ENCODE data around the gene CD82. TPM values are rescaled to one million over a fixed set of nuclear protein-coding genes. Genes with fewer than 3 reads are reported as not detected.
"Not testable (repeated sequence)": the region's sequence is repeated elsewhere in the genome, so short reads cannot be mapped to it uniquely, and the experiment has no call there.

CD82 gene
- total RNA-seq, 1 donor from 2014 or later = 67.6 TPM

DNA sequence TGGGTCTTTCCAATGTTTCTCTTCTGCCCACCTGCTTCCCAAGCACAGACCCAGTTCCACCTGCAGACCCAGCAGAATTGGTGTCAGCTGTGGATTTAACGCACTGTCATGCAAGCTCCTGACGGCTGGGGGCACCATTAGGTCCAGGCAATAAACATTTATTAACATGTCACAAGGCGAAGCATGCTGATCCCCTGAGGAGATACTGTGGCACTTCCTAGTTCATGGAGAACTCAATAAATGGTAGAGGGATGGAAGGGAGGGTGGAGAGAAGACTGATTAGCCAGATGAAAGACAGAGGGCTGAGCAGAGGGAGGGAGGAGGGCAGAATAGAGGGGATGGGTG is 93.0 kb downstream of the CD82 start:
- DNase-seq (ENCODE audit: low spot score) = no peak

DNA sequence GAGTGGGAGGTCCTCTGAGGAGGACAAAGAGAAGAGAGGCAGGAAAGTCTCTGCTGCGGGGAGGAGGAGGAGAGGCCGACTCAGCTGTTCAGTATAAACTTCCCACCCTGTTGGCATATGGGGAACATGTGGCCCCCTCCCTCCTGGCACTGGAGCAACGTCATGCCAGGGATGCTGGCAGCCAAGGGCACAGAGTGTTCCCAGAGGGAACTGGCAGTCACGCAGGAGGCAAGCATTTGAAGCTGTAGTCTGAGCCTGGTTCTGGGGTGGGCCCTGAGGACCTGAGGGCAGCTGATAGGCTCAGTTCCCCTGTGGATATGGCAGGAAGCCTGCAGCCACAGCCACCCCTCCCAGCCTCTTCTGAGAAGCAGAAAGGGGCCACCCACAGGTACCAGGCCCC is 94.2 kb downstream of the CD82 start:
- DNase-seq (ENCODE audit: low spot score) = no peak

DNA sequence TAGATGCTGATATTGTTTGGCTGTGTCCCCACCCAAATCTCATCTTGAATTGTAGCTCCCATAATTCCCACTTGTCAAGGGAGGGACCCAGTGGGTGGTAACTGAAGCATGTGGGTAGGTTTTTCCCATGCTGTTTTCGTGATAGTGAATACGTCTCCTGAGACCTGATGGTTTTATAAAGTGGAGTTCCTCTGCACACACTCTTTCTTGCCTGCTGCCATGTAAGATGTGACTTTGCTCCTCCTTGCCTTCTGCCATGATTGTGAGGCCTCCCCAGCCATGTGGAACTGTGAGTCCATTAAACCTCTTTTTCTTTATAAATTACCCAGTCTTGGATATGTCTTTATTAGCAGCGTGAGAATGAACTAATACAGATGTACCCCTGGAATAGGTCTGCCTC is 95.1 kb downstream of the CD82 start:
- not testable (repeated sequence) for DNase-seq (ENCODE audit: low spot score)

- DNase-seq (ENCODE audit: low spot score) = no peak
Observed at GRCh38 chr11:44661311-44661717, 95.9 kb downstream of the CD82 start.

Other genes with a start within 250 kb of the CD82 start
- gene TSPAN18, start 161.3 kb downstream of the CD82 start, total RNA-seq = 14.2 TPM

Data from mesenteric fat pad (tissue), 1 donor.